ENCODE data around the gene PEG3.

PEG3 gene

DNA sequence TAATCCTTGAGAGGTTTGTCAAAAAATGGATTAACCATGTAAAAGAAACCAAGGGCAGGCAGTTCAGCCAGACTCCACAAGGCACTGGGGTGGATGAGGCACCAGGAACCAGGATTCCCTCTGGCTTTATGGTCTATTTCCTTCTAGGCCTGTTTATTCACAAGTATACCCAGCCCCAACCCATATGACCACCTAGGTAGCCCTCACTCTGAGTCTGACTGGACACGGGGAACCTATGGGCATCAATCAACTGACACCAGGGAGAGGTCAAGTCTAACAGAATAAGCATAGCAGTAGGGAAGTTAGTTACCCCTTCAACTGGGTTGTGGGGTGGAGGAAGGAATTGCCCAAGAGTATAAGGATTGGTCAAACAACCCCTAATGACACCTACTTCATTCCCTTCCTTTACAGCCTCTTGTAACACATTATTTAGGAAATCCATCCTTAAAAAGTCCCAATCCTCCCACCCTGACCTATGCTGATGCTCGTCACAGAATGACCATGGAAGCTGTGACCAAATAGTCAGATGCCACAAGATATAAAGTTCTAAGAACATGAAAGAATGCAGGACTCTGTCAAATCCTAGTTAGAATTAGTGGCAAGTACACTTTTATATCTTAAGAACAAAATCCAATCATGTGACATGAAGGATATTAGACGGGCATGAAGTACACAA lies 31.7 kb downstream of the PEG3 start:
- DNase-seq (ENCODE audit: low read depth): no peak

DNA sequence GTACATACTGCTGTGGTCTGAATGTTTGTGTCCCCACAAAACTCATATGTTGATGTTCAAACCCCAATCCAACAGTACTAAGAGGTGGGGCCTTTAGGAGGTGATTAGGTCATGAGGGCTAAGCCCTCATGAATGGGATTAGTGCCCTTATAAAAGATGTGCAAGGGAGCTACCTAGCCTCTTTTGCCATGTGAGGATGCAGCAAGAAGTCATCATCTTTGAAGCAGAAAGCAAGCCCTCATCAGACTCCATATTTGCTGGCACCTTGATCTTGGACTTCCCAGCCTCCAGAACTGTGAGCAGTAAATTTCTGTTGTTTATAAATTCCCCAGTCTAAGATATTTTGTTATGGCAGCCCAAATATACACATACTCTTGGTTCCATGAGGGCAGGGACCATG lies 33.9 kb downstream of the PEG3 start:
- DNase-seq (ENCODE audit: low read depth): no peak
